ENCODE measurements around the gene EFCAB7.

EFCAB7 gene

DNA sequence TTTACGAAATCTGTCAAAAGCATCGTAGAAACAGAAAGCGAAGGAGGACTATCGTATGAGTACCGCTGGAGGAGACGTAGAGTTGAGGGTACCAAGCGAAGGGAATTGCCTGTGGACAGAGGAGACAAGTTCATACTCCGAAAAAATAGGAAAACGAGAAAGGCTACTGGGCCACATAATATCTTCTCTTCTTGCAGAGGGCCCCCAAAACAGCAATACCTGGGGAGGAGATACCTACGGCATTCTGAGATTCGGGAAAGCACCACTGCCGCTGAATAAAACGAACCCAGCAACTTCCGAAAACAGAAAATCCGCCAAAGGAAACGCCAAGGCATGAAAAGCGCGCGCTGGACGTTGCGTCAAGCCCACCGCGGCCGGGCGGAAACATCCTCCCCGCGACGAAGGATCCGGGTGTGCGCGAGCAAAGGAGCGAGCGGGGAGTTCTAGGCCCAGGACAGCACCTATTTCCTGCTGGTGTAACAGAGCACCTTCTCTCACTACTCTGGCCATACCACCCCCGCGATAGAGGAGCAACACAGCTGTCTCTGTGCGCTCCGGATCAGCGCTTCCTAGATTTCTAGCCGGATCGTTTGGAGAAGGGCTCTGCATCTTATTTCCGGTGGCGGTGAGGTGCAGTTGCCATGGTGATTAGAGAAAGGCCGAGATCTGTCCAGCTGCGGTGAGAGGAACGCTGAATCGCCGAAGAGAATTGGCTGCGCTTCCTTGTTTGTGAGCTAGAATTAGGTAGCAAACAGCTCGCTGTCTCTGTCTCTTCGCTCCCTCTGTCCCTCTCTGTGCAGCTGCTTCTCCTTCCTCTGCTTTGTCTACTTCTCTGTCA is at the start of gene EFCAB7, which contains the start of gene ITGB3BP:
EFCAB7 (plus strand) TSS at position 635 of the 838 bp plus-strand sequence. CDS start 2,048 bp downstream, outside the sequence.
ITGB3BP (minus strand) TSS at position 335 of the 838 bp plus-strand sequence; CDS start at position 243, 92 bp downstream.
- peaks cover 9% of the 10 kb centered on the region for H3K36me3 Mint-ChIP-seq (ENCODE audit: low read depth)
- H3K27ac Mint-ChIP-seq, result peak within 1 kb of the TSS; percentile 97 to 99 (median 99)
- H3K4me3 Mint-ChIP-seq, result peak within 1 kb of the TSS; percentile 89 to 96 (median 95)
- no peaks in the 10 kb centered on the region for H3K27me3 Mint-ChIP-seq (ENCODE audit: low read depth)
- TF ChIP-seq, protein P1, sequence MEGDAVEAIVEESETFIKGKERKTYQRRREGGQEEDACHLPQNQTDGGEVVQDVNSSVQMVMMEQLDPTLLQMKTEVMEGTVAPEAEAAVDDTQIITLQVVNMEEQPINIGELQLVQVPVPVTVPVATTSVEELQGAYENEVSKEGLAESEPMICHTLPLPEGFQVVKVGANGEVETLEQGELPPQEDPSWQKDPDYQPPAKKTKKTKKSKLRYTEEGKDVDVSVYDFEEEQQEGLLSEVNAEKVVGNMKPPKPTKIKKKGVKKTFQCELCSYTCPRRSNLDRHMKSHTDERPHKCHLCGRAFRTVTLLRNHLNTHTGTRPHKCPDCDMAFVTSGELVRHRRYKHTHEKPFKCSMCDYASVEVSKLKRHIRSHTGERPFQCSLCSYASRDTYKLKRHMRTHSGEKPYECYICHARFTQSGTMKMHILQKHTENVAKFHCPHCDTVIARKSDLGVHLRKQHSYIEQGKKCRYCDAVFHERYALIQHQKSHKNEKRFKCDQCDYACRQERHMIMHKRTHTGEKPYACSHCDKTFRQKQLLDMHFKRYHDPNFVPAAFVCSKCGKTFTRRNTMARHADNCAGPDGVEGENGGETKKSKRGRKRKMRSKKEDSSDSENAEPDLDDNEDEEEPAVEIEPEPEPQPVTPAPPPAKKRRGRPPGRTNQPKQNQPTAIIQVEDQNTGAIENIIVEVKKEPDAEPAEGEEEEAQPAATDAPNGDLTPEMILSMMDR (IDR thresholded peaks at IDR 0.05; ENCODE audit: unreplicated experiment in 3 of 3), result no peak
- H3K4me1 Mint-ChIP-seq, result peaks cover 19% of the 10 kb centered on the region
- H3K9me3 Mint-ChIP-seq, result no peaks in the 10 kb centered on the region

- no peaks in the 10 kb centered on the region for H3K27me3 Mint-ChIP-seq (ENCODE audit: low read depth)
- TF ChIP-seq, protein P1 (IDR thresholded peaks at IDR 0.05; ENCODE audit: unreplicated experiment in 3 of 3), result no peak
- no peaks in the 10 kb centered on the region for H3K4me1 Mint-ChIP-seq
- no peak overlapping the region for H3K4me3 Mint-ChIP-seq
- H3K36me3 Mint-ChIP-seq (ENCODE audit: low read depth), result peaks cover 45% of the 10 kb centered on the region
- H3K27ac Mint-ChIP-seq, result no peak overlapping the region
- H3K9me3 Mint-ChIP-seq, result peaks cover 4% of the 10 kb centered on the region
These were observed 47.6 kb upstream of the EFCAB7 start for GRCh38 chr1:63475761-63476160.

DNA sequence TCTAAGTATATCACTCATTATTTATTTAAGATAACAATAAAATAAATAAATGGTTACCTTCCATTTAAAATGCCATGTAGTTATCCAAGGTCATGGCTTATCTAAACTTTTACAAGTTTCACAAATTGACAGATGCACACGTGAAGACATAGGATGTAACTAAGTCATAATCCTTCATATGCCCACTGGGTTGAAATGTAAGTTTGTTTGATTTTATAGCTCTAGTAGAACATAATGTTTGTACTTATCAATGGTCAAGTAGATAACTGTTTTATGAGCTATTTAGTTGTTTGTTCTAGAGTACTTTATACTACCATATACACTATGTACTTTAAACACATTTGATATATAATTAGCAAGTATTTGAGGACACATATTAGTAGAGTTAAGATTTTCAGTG is 43.3 kb upstream of the EFCAB7 start:
- H3K4me3 Mint-ChIP-seq, result no peak overlapping the region
- H3K27ac Mint-ChIP-seq, result no peak overlapping the region
- H3K27me3 Mint-ChIP-seq (ENCODE audit: low read depth), result no peaks in the 10 kb centered on the region
- no peaks in the 10 kb centered on the region for H3K9me3 Mint-ChIP-seq
- TF ChIP-seq, protein P1 (IDR thresholded peaks at IDR 0.05; ENCODE audit: unreplicated experiment in 3 of 3), result no peak
- H3K36me3 Mint-ChIP-seq (ENCODE audit: low read depth), result peaks cover 29% of the 10 kb centered on the region
- no peaks in the 10 kb centered on the region for H3K4me1 Mint-ChIP-seq

DNA sequence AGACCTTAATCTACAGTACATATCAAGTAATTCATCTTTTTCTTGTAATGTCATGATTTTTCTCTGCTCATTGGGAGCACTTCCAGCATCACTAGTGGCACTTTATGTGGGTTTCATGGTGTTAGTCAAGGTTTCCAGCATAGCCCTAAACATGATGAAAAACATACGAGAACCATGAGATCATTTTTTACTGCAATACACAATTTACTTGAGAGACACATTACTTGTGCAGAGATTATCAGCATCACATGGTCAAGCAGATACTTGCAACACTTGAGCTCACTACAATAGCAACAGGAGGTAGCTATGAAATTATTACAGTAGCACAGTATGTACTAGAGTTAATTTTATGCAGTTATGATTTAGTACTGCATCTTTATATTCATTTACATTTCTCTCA is 36.7 kb upstream of the EFCAB7 start:
- Mint-ChIP-seq H3K36me3 (ENCODE audit: low read depth) (no peaks in the 10 kb centered on the region), H3K27ac (no peak overlapping the region), H3K9me3 (no peaks in the 10 kb centered on the region), H3K4me3 (no peak overlapping the region), H3K27me3 (ENCODE audit: low read depth) (no peaks in the 10 kb centered on the region), H3K4me1 (no peaks in the 10 kb centered on the region)
- TF ChIP-seq, protein P1 (IDR thresholded peaks at IDR 0.05; ENCODE audit: unreplicated experiment in 3 of 3), result no peak

- H3K27ac Mint-ChIP-seq, result no peak overlapping the region
- TF ChIP-seq, protein P1 (IDR thresholded peaks at IDR 0.05; ENCODE audit: unreplicated experiment in 3 of 3), result no peak
- H3K36me3 Mint-ChIP-seq (ENCODE audit: low read depth), result no peaks in the 10 kb centered on the region
- H3K4me1 Mint-ChIP-seq, result no peaks in the 10 kb centered on the region
- no peaks in the 10 kb centered on the region for H3K9me3 Mint-ChIP-seq
- H3K4me3 Mint-ChIP-seq, result no peak overlapping the region
- no peaks in the 10 kb centered on the region for H3K27me3 Mint-ChIP-seq (ENCODE audit: low read depth)
These were observed 35.8 kb upstream of the EFCAB7 start for GRCh38 chr1:63487336-63488065.
